GM23338 (cell line): Measurements from ENCODE around the gene MARCHF3. TPM values are rescaled to one million over a fixed set of nuclear protein-coding genes. Genes with fewer than 3 reads are reported as not detected.

Source experiments
- ATAC-seq: fragments of 200-7000 bp; cut with Tn5 transposase; 3 replicates; pipeline ENCODE4 v1.9.1; 2020
- DNase-seq: peaks from one replicate; pipeline ENCODE4 v3.0.0-alpha.2; 2015; ENCODE audit warnings: low spot score
- H2AFZ ChIP-seq: fragments of 200-600 bp; sonication (generic); 2 replicates; pipeline ENCODE4 v1.8.0; 2016; ENCODE audit warnings: antibody characterized with exemption, mild to moderate bottlenecking, moderate library complexity
- H3F3A ChIP-seq: fragments of 200-600 bp; sonication (generic); replicated peaks from 2 replicates; pipeline ENCODE4 v1.8.0; 2017; ENCODE audit warnings: antibody characterized with exemption, mixed run types, low read depth
- H3K27ac ChIP-seq: fragments of 200-600 bp; sonication (generic); 2 replicates; pipeline ENCODE4 v1.6.1; 2016; ENCODE audit warnings: low read depth
- H3K27me3 ChIP-seq: fragments of 200-600 bp; sonication (generic); 2 replicates; pipeline ENCODE4 v1.8.0; 2016; ENCODE audit warnings: mild to moderate bottlenecking, mixed run types, moderate library complexity; ENCODE audit not compliant: insufficient read depth
- H3K36me3 ChIP-seq: fragments of 200-600 bp; sonication (generic); 2 replicates; pipeline ENCODE4 v1.8.0; 2016; ENCODE audit warnings: mild to moderate bottlenecking; ENCODE audit not compliant: insufficient read depth
- H3K4me1 ChIP-seq: fragments of 200-600 bp; sonication (generic); 2 replicates; pipeline ENCODE4 v1.8.0; 2016; ENCODE audit warnings: mild to moderate bottlenecking, moderate library complexity; ENCODE audit not compliant: insufficient read depth
- H3K4me2 ChIP-seq: fragments of 200-600 bp; sonication (generic); 2 replicates; pipeline ENCODE4 v1.7.1; 2017; ENCODE audit warnings: mixed run types
- H3K4me3 ChIP-seq: fragments of 200-600 bp; sonication (generic); 2 replicates; pipeline ENCODE4 v1.6.1; 2016; ENCODE audit warnings: mixed run types
- H3K79me2 ChIP-seq: fragments of 200-600 bp; sonication (generic); replicated peaks from 2 replicates; pipeline ENCODE4 v1.8.0; 2017; ENCODE audit warnings: mild to moderate bottlenecking; ENCODE audit not compliant: insufficient read depth
- H3K9me2 ChIP-seq: fragments of 200-600 bp; sonication (generic); 2 replicates; pipeline ENCODE4 v1.8.0; 2017; ENCODE audit not compliant: insufficient read depth
- H4K20me1 ChIP-seq: fragments of 200-600 bp; sonication (generic); replicated peaks from 2 replicates; pipeline ENCODE4 v1.8.0; 2017; ENCODE audit warnings: mild to moderate bottlenecking; ENCODE audit not compliant: insufficient read depth
- H3K27ac Mint-ChIP-seq: 2 replicates; pipeline ENCODE4 v1.8.0; 2020; ENCODE audit warnings: inconsistent platforms, mild to moderate bottlenecking, moderate library complexity, mixed read lengths
- H3K27me3 Mint-ChIP-seq: 3 replicates; pipeline ENCODE4 v1.8.0; 2022; ENCODE audit warnings: low read depth, mild to moderate bottlenecking, moderate library complexity, mixed read lengths, inconsistent platforms; ENCODE audit not compliant: insufficient read depth, poor library complexity
- H3K36me3 Mint-ChIP-seq: 3 replicates; pipeline ENCODE4 v1.8.0; 2021; ENCODE audit warnings: low read depth, mild to moderate bottlenecking, inconsistent platforms, moderate library complexity, mixed read lengths
- H3K4me1 Mint-ChIP-seq: 3 replicates; pipeline ENCODE4 v1.8.0; 2020; ENCODE audit warnings: mild to moderate bottlenecking, inconsistent platforms, mixed read lengths
- H3K4me3 Mint-ChIP-seq: 3 replicates; pipeline ENCODE4 v1.8.0; 2021; ENCODE audit warnings: moderate library complexity, mild to moderate bottlenecking, inconsistent platforms, mixed read lengths
- H3K9me3 Mint-ChIP-seq: 3 replicates; pipeline ENCODE4 v1.8.0; 2020; ENCODE audit warnings: moderate library complexity, mild to moderate bottlenecking, inconsistent platforms, mixed read lengths
- CREB1 ChIP-seq: fragments of 250-450 bp; sonication (Bioruptor Pico); IDR thresholded peaks from 2 replicates; pipeline ENCODE4 v1.5.0; 2020; ENCODE audit warnings: low read depth, mild to moderate bottlenecking, moderate library complexity
- EZH2 ChIP-seq: fragments of 200-600 bp; sonication (generic); IDR thresholded peaks from one replicate; pipeline ENCODE4 v1.8.0; 2017; ENCODE audit warnings: antibody characterized with exemption, mild to moderate bottlenecking, low read depth; ENCODE audit not compliant: unreplicated experiment
- EZH2phosphoT487 ChIP-seq: fragments of 200-600 bp; sonication (generic); IDR thresholded peaks from one replicate; pipeline ENCODE4 v1.8.1; 2018; ENCODE audit warnings: antibody characterized with exemption; ENCODE audit not compliant: unreplicated experiment
- JUNB ChIP-seq: IDR thresholded peaks from one replicate; pipeline ENCODE4 v1.6.1; 2016; ENCODE audit warnings: antibody characterized with exemption; ENCODE audit not compliant: unreplicated experiment
- NANOG ChIP-seq: IDR thresholded peaks from 2 replicates; pipeline ENCODE4 v1.6.1; 2016; ENCODE audit warnings: antibody characterized with exemption, borderline replicate concordance
- POLR2AphosphoS5 ChIP-seq: IDR thresholded peaks from 2 replicates; pipeline ENCODE4 v1.6.1; 2016; ENCODE audit warnings: antibody characterized with exemption, low read depth
- STAT1 ChIP-seq: IDR thresholded peaks from one replicate; pipeline ENCODE4 v1.6.1; 2016; ENCODE audit warnings: antibody characterized with exemption; ENCODE audit not compliant: unreplicated experiment
- ZNF114 ChIP-seq: fragments of 250-450 bp; sonication (Bioruptor Pico); IDR thresholded peaks from 2 replicates; pipeline ENCODE4 v1.5.0; 2020; ENCODE audit warnings: mild to moderate bottlenecking, moderate library complexity
- ZNF331 ChIP-seq: fragments of 250-450 bp; sonication (Bioruptor Pico); IDR thresholded peaks from 2 replicates; pipeline ENCODE4 v1.5.0; 2020; ENCODE audit warnings: low read depth, mild to moderate bottlenecking, moderate library complexity
- polyA plus RNA-seq: library from polyadenylated mRNA; unstranded; fragments of >200 nt; fragmentation: Nextera tagmentation; extraction: Ambion mirVana; gene quantifications from 2 replicates; pipeline ENCODE4 v1.2.1, GENCODE V29; 2016
- total RNA-seq: library from RNA; depleted of rRNA; stranded (reverse); fragments of >200 nt; shearing (Covaris generic); gene quantifications from 2 replicates; pipeline ENCODE4 v1.2.3, GENCODE V29; 2014
- TF ChIP-seq, protein P1 (sequence below): fragments of 250-450 bp; sonication (Bioruptor Pico); IDR thresholded peaks from 2 replicates; pipeline ENCODE4 v1.5.0; 2020; ENCODE audit warnings: mild to moderate bottlenecking, moderate library complexity
- TF ChIP-seq, protein P2 (sequence below): IDR thresholded peaks from 2 replicates; pipeline ENCODE4 v1.6.1; 2016; ENCODE audit warnings: antibody characterized with exemption
- TF ChIP-seq, protein P3 (sequence below): IDR thresholded peaks from one replicate; pipeline ENCODE4 v1.6.1; 2018; ENCODE audit warnings: antibody characterized with exemption; ENCODE audit not compliant: unreplicated experiment
- TF ChIP-seq, protein P4 (sequence below), 2 experiments: fragments of 200-600 bp in 1 of 2; sonication (generic) in 1 of 2; conservative IDR thresholded peaks; 2 replicates each; pipeline versions ENCODE4 v1.5.1 to v1.6.1; 2016 to 2017; ENCODE audit warnings: antibody characterized with exemption in 2 of 2, low read depth in 2 of 2, mild to moderate bottlenecking in 2 of 2, moderate library complexity in 1 of 2

Gene MARCHF3
- total and polyA plus RNA-seq, 2 experiments from 2014 or later, result 7.0 to 12.7 TPM

DNA sequence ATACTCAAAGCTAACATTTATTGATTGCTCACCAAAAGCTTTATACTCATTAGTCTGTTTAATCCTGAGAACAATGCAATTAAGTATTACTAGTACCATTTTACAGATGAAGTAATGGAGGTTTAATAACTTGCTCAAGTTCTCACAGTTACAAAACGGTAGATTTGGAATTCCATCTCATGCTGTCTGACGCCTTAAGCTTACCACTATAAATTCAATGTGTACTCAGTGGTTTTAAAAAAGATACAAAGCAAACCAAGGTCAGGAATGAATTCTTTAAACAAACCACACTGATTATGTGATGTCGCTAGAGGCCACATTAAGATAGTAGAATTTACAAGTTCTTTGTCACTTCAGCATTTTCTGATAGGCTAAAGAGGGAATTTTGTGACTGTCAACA, 44.1 kb upstream of the MARCHF3 start:
- Mint-ChIP-seq H3K4me3 (no peak overlapping the region), H3K9me3 (no peaks in the 10 kb centered on the region), H3K27ac (no peak overlapping the region), H3K4me1 (peaks cover 48% of the 10 kb centered on the region), H3K27me3 (peaks cover 5% of the 10 kb centered on the region), H3K36me3 (no peaks in the 10 kb centered on the region)
- Histone ChIP-seq H3K27ac (no peak overlapping the region), H2AFZ (no peak overlapping the region), H3K4me1 (peaks cover 67% of the 10 kb centered on the region), H3K4me2 (no peak overlapping the region), H3K36me3 (no peaks in the 10 kb centered on the region), H3K27me3 (no peaks in the 10 kb centered on the region), H3K79me2 (no peaks in the 10 kb centered on the region), H3K4me3 (no peak overlapping the region), H3F3A (no peaks in the 10 kb centered on the region; the same call in 1 of the 2 replicates), H4K20me1 (no peaks in the 10 kb centered on the region), H3K9me2 (no peaks in the 10 kb centered on the region)
- no peak for DNase-seq
- no peak for ATAC-seq
- TF ChIP-seq, protein P1, sequence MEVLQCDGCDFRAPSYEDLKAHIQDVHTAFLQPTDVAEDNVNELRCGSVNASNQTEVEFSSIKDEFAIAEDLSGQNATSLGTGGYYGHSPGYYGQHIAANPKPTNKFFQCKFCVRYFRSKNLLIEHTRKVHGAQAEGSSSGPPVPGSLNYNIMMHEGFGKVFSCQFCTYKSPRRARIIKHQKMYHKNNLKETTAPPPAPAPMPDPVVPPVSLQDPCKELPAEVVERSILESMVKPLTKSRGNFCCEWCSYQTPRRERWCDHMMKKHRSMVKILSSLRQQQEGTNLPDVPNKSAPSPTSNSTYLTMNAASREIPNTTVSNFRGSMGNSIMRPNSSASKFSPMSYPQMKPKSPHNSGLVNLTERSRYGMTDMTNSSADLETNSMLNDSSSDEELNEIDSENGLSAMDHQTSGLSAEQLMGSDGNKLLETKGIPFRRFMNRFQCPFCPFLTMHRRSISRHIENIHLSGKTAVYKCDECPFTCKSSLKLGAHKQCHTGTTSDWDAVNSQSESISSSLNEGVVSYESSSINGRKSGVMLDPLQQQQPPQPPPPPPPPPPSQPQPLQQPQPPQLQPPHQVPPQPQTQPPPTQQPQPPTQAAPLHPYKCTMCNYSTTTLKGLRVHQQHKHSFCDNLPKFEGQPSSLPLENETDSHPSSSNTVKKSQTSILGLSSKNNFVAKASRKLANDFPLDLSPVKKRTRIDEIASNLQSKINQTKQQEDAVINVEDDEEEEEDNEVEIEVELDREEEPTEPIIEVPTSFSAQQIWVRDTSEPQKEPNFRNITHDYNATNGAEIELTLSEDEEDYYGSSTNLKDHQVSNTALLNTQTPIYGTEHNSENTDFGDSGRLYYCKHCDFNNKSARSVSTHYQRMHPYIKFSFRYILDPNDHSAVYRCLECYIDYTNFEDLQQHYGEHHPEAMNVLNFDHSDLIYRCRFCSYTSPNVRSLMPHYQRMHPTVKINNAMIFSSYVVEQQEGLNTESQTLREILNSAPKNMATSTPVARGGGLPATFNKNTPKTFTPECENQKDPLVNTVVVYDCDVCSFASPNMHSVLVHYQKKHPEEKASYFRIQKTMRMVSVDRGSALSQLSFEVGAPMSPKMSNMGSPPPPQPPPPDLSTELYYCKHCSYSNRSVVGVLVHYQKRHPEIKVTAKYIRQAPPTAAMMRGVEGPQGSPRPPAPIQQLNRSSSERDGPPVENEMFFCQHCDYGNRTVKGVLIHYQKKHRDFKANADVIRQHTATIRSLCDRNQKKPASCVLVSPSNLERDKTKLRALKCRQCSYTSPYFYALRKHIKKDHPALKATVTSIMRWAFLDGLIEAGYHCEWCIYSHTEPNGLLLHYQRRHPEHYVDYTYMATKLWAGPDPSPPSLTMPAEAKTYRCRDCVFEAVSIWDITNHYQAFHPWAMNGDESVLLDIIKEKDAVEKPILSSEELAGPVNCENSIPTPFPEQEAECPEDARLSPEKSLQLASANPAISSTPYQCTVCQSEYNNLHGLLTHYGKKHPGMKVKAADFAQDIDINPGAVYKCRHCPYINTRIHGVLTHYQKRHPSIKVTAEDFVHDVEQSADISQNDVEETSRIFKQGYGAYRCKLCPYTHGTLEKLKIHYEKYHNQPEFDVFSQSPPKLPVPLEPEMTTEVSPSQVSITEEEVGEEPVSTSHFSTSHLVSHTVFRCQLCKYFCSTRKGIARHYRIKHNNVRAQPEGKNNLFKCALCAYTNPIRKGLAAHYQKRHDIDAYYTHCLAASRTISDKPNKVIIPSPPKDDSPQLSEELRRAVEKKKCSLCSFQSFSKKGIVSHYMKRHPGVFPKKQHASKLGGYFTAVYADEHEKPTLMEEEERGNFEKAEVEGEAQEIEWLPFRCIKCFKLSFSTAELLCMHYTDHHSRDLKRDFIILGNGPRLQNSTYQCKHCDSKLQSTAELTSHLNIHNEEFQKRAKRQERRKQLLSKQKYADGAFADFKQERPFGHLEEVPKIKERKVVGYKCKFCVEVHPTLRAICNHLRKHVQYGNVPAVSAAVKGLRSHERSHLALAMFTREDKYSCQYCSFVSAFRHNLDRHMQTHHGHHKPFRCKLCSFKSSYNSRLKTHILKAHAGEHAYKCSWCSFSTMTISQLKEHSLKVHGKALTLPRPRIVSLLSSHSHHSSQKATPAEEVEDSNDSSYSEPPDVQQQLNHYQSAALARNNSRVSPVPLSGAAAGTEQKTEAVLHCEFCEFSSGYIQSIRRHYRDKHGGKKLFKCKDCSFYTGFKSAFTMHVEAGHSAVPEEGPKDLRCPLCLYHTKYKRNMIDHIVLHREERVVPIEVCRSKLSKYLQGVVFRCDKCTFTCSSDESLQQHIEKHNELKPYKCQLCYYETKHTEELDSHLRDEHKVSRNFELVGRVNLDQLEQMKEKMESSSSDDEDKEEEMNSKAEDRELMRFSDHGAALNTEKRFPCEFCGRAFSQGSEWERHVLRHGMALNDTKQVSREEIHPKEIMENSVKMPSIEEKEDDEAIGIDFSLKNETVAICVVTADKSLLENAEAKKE, result no peak
- no peak for TF ChIP-seq JUNB
- no peak for TF ChIP-seq CREB1 (CRISPR knock-in tag)
- no peak for TF ChIP-seq EZH2
- TF ChIP-seq ZNF114 (CRISPR knock-in tag), result no peak
- no peak for TF ChIP-seq EZH2phosphoT487
- TF ChIP-seq POLR2AphosphoS5, result no peak
- no peak for TF ChIP-seq NANOG
- no peak for TF ChIP-seq STAT1
- TF ChIP-seq, protein P2, sequence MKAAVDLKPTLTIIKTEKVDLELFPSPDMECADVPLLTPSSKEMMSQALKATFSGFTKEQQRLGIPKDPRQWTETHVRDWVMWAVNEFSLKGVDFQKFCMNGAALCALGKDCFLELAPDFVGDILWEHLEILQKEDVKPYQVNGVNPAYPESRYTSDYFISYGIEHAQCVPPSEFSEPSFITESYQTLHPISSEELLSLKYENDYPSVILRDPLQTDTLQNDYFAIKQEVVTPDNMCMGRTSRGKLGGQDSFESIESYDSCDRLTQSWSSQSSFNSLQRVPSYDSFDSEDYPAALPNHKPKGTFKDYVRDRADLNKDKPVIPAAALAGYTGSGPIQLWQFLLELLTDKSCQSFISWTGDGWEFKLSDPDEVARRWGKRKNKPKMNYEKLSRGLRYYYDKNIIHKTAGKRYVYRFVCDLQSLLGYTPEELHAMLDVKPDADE, result no peak
- no peak for TF ChIP-seq ZNF331 (CRISPR knock-in tag)
- TF ChIP-seq, protein P3, sequence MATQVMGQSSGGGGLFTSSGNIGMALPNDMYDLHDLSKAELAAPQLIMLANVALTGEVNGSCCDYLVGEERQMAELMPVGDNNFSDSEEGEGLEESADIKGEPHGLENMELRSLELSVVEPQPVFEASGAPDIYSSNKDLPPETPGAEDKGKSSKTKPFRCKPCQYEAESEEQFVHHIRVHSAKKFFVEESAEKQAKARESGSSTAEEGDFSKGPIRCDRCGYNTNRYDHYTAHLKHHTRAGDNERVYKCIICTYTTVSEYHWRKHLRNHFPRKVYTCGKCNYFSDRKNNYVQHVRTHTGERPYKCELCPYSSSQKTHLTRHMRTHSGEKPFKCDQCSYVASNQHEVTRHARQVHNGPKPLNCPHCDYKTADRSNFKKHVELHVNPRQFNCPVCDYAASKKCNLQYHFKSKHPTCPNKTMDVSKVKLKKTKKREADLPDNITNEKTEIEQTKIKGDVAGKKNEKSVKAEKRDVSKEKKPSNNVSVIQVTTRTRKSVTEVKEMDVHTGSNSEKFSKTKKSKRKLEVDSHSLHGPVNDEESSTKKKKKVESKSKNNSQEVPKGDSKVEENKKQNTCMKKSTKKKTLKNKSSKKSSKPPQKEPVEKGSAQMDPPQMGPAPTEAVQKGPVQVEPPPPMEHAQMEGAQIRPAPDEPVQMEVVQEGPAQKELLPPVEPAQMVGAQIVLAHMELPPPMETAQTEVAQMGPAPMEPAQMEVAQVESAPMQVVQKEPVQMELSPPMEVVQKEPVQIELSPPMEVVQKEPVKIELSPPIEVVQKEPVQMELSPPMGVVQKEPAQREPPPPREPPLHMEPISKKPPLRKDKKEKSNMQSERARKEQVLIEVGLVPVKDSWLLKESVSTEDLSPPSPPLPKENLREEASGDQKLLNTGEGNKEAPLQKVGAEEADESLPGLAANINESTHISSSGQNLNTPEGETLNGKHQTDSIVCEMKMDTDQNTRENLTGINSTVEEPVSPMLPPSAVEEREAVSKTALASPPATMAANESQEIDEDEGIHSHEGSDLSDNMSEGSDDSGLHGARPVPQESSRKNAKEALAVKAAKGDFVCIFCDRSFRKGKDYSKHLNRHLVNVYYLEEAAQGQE, result no peak
- TF ChIP-seq, protein P4, sequence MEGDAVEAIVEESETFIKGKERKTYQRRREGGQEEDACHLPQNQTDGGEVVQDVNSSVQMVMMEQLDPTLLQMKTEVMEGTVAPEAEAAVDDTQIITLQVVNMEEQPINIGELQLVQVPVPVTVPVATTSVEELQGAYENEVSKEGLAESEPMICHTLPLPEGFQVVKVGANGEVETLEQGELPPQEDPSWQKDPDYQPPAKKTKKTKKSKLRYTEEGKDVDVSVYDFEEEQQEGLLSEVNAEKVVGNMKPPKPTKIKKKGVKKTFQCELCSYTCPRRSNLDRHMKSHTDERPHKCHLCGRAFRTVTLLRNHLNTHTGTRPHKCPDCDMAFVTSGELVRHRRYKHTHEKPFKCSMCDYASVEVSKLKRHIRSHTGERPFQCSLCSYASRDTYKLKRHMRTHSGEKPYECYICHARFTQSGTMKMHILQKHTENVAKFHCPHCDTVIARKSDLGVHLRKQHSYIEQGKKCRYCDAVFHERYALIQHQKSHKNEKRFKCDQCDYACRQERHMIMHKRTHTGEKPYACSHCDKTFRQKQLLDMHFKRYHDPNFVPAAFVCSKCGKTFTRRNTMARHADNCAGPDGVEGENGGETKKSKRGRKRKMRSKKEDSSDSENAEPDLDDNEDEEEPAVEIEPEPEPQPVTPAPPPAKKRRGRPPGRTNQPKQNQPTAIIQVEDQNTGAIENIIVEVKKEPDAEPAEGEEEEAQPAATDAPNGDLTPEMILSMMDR (conservative IDR thresholded peaks at IDR 0.05; ENCODE audit: low read depth in 2 of 2), result no peak
